VCaP (cell line): ENCODE results near the gene CNTNAP5.

Experiments
- H3K27ac ChIP-seq: fragments of 450-650 bp; 2 replicates; pipeline ENCODE4 v1.5.1; 2017
- CTCF ChIP-seq: fragments of 450-650 bp; conservative IDR thresholded peaks from 2 replicates; pipeline ENCODE4 v1.5.1; 2017; ENCODE audit warnings: mild to moderate bottlenecking, moderate library complexity

CNTNAP5 gene

DNA sequence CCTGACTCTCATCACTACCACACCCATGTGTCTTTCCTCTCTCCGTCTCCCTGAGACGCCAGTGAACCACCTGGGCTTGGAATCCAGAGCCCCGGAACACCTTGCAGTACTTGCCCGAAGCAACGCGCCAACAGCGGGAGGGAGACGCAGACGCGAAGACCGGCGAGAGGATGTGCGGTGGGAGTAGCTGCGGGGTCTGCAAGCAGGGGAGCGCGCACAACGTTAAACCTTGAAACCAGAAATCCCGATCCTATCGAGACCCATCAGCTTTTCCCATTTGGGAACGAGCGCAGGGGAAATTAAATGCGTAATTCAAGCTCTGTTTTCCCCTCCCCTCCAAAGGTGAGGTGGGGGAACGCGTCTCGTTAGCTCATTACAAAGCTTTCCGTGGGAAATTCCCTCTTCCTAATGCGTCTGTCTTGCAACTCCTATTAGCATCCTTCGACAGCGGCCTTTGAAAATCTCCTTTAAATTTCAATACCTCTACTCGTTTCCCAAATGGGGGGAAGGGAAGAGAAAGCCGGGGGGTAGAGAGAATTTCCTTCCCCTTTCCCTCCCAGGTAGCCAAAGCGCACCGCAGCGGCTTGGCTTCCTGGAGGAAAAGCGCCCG lies 421 bp upstream of the CNTNAP5 start:
- TF ChIP-seq CTCF: no peak
- H3K27ac ChIP-seq: no peak overlapping the region

GRCh38 chr2:124025891-124026434 lies 876 bp downstream of the CNTNAP5 start:
- TF ChIP-seq CTCF: no peak
- no peak overlapping the region for H3K27ac ChIP-seq

DNA sequence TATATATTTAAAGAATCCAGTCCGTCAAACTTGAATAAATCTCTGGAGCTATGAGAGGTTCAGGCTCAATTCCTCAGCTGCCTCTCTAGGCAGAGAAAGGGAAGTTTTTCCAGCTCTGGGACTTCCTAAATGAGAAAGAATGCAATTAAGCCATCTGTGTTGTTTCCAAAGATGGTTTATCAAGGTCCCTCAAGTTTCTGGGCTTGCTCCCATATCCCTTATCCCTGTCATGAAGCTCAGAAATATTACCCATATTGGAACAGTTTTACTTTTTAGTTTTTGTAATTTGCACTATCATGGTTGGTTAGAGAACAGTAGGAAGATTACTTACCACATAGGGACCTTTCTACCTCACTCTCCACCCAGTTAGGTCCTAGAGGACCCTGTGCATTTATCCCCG lies 1.4 kb downstream of the CNTNAP5 start:
- no peak for TF ChIP-seq CTCF

GRCh38 chr2:124027182-124027581 lies 2.1 kb downstream of the CNTNAP5 start:
- peak; percentile 80 for TF ChIP-seq CTCF

More for the DNA sequence above, 1.4 kb downstream of the CNTNAP5 start:
- H3K27ac ChIP-seq: no peak overlapping the region

DNA sequence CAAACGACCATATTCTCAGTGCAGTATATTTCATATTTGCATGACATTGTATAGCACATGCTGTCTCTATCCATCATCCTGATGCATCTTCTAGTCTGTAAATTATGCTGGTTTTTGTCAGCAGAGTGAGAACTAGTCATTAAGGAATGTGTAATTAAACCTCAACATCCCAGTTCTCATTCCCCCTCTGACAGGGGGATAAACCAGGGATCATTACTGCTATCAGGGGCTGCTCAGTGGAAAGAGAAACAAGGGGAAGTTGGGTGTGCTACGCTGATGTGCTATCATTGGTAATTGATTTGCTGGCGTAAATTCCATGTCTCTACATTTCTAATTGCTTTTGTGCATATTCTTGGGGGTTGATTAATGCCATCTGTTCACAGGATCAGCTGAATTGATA lies 7.7 kb downstream of the CNTNAP5 start:
- TF ChIP-seq CTCF: no peak
- no peak overlapping the region for H3K27ac ChIP-seq

More at GRCh38 chr2:124027182-124027581, 2.1 kb downstream of the CNTNAP5 start:
- no peak overlapping the region for H3K27ac ChIP-seq

DNA sequence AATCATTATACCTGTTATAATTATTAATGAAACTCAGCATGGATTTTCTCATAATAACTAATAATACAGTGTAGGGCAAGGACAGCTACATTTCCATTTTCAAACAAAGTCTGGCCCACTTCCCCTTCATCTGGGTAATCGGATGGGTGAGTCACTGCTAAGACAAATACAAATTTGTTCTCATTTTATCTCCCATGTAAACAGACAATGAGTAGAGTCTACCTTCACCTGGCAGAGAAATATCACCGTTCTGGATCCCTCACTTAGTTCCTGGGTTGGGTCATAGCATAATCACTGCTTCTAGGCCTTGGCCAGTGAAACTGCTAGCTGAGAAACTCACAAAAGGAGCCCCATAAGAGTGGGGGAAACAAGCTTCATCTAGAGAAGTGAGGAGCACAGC lies 9.2 kb downstream of the CNTNAP5 start:
- H3K27ac ChIP-seq: peak overlapping the region; percentile 30; the same call in 1 of the 2 replicates
- TF ChIP-seq CTCF: no peak

DNA sequence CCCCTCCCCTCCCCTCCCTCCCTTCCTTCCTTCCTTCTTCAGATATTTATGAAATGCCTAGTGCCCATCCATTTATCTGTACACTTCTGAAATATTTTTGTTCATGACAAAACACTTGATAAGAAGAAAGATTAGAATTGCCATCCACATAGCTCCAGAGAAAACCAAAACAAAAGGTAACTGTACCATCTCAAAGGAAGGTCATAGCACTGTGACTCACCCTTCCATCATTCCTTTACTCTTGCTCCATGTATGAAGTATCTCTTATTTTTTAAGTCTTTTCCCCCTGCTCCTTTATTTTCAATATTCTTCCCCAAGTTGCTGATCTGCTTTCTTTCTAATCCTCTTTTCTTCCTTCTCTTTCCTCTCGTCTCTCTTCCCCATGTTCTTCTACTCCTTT lies 9.9 kb downstream of the CNTNAP5 start:
- H3K27ac ChIP-seq: no peak overlapping the region

More for the DNA sequence above, 9.9 kb downstream of the CNTNAP5 start:
- TF ChIP-seq CTCF: no peak
